Osteocyte (in vitro differentiated cells): Measurements from ENCODE around the gene STAT4. TPM values are rescaled to one million over a fixed set of nuclear protein-coding genes. Genes with fewer than 3 reads are reported as not detected.

Source experiments
- DNase-seq: peaks from one replicate; pipeline ENCODE4 v3.0.0; 2021; ENCODE audit warnings: mixed read lengths; ENCODE audit not compliant: unreplicated experiment; ENCODE audit errors: extremely low spot score
- H3K27ac Mint-ChIP-seq: one replicate; pipeline ENCODE4 v1.8.0; 2021; ENCODE audit warnings: mild to moderate bottlenecking, mixed read lengths; ENCODE audit not compliant: unreplicated experiment
- H3K27me3 Mint-ChIP-seq: one replicate; pipeline ENCODE4 v1.8.0; 2021; ENCODE audit warnings: mixed read lengths; ENCODE audit not compliant: unreplicated experiment
- H3K36me3 Mint-ChIP-seq: one replicate; pipeline ENCODE4 v1.8.0; 2021; ENCODE audit warnings: mixed read lengths; ENCODE audit not compliant: unreplicated experiment
- H3K4me1 Mint-ChIP-seq: one replicate; pipeline ENCODE4 v1.8.0; 2021; ENCODE audit warnings: mixed read lengths; ENCODE audit not compliant: unreplicated experiment
- H3K4me3 Mint-ChIP-seq: one replicate; pipeline ENCODE4 v1.8.0; 2021; ENCODE audit warnings: mild to moderate bottlenecking, moderate library complexity, mixed read lengths; ENCODE audit not compliant: unreplicated experiment
- H3K9me3 Mint-ChIP-seq: one replicate; pipeline ENCODE4 v1.8.0; 2021; ENCODE audit warnings: mixed read lengths; ENCODE audit not compliant: unreplicated experiment
- CTCF ChIP-seq: fragments of 200-600 bp; sonication (generic); IDR thresholded peaks from 2 replicates; pipeline ENCODE4 v1.5.0; 2021; ENCODE audit warnings: antibody characterized with exemption, mild to moderate bottlenecking, moderate library complexity
- total RNA-seq: library from RNA; stranded (reverse); gene quantifications from 2 replicates; pipeline ENCODE4 v1.2.1, GENCODE V29; 2021

STAT4 gene
- total RNA-seq, 1 donor from 2014 or later, result 1.3 TPM

GRCh38 chr2:191019376-191019775, 131.4 kb downstream of the STAT4 start:
- Mint-ChIP-seq H3K36me3 (no peaks in the 10 kb centered on the region), H3K27ac (no peak overlapping the region), H3K9me3 (no peaks in the 10 kb centered on the region), H3K4me3 (no peak overlapping the region), H3K27me3 (no peaks in the 10 kb centered on the region), H3K4me1 (peaks cover 3% of the 10 kb centered on the region)
- no peak for DNase-seq
- TF ChIP-seq CTCF, result no peak

DNA sequence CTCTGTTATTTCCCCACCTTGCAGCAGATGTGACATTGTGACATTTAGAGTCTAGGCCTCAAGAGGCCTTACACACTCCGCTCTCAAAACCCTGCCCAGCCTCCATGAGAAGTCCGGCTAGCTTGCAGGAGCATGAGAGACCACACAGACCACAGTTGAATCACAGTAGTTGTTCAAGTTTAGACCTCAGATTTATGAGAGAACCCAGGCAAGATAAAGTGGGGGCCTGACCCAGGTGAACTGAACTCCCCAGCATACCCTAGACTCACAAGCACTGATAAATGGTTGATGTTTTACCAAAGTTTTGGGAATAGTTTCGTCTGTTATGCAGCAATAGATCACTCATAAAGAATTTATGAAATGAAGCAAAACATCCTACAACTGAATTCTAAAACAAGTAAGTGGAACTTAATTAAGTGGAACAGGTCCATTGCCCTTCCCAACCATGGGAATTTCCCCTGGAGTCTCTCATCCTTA, 132.1 kb downstream of the STAT4 start:
- Mint-ChIP-seq H3K4me1 (peaks cover 3% of the 10 kb centered on the region), H3K9me3 (no peaks in the 10 kb centered on the region), H3K27me3 (no peaks in the 10 kb centered on the region), H3K36me3 (no peaks in the 10 kb centered on the region), H3K27ac (no peak overlapping the region), H3K4me3 (no peak overlapping the region)
- DNase-seq, result no peak
- TF ChIP-seq CTCF, result no peak

DNA sequence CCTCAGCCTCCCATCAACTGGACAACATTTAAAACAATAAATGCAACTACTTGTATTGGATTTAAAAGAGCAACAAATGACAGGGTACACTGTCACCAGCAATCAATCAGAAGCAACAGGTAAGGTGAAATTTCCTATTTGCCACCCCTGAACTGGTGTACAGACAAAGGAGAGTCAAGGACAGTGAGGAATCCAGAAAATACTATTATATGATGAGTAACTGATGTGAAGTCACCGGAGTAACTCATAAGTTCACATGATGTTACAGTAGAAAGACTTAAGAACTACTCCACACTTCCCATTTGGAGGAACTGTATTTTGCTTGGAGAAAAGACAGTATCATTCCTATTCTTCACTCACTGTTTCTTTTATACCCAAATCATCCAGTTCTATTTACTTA, 132.7 kb downstream of the STAT4 start:
- DNase-seq, result no peak
- Mint-ChIP-seq H3K9me3 (no peaks in the 10 kb centered on the region), H3K27ac (no peak overlapping the region), H3K27me3 (no peaks in the 10 kb centered on the region), H3K4me3 (no peak overlapping the region), H3K36me3 (no peaks in the 10 kb centered on the region), H3K4me1 (peaks cover 3% of the 10 kb centered on the region)
- TF ChIP-seq CTCF, result no peak

DNA sequence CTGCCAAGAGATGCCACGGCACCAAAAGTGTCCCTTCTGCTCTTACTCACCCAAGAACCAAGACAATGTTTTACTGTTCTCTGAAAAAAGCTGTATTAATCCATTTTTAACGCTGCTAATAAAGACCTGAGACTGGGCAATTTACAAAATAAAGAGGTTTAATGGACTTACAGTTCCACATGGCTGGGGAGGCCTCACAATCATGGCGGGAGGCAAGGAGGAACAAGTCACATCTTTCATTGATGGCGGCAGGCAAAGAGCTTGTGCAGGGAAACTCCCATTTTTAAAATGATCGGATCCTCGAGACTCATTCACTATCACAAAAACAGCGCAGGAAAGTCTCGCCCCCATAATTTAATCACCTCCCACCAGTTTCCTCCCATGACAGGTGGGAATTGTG, 135.0 kb downstream of the STAT4 start:
- Mint-ChIP-seq H3K4me3 (no peak overlapping the region), H3K36me3 (peaks cover 3% of the 10 kb centered on the region), H3K27me3 (no peaks in the 10 kb centered on the region), H3K27ac (no peak overlapping the region), H3K9me3 (no peaks in the 10 kb centered on the region), H3K4me1 (peaks cover 5% of the 10 kb centered on the region)
- no peak for DNase-seq
- TF ChIP-seq CTCF, result no peak

DNA sequence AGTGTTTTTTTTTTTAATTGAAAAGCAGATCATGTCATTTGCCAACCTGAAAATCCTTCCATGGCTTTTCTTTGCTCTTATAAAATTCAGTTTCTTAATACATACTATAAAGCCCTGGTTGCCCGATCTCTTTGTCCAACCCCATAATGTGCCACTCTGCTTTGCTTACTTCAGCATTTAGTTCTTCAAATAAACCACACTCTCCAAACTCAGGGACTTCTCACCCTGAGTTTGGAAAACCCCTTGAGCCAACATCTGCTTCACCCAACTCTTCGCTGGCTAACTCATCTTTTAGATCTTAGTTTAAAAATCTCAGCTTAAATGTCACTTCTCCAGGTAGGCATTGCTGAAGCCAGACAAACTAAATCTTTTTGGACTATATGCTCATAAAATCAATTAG, 135.6 kb downstream of the STAT4 start:
- Mint-ChIP-seq H3K27me3 (no peaks in the 10 kb centered on the region), H3K9me3 (no peaks in the 10 kb centered on the region), H3K4me1 (peaks cover 5% of the 10 kb centered on the region), H3K27ac (no peak overlapping the region), H3K36me3 (peaks cover 4% of the 10 kb centered on the region), H3K4me3 (no peak overlapping the region)
- no peak for TF ChIP-seq CTCF
- no peak for DNase-seq
